GM10847 (cell line): ENCODE results near the gene CHMP2B.

ENCODE experiments used
- POLR2A ChIP-seq: IDR thresholded peaks from 2 replicates; pipeline ENCODE4 v1.6.1; 2011; ENCODE audit not compliant: insufficient read length; ENCODE audit errors: extremely low read depth

The CHMP2B gene

DNA sequence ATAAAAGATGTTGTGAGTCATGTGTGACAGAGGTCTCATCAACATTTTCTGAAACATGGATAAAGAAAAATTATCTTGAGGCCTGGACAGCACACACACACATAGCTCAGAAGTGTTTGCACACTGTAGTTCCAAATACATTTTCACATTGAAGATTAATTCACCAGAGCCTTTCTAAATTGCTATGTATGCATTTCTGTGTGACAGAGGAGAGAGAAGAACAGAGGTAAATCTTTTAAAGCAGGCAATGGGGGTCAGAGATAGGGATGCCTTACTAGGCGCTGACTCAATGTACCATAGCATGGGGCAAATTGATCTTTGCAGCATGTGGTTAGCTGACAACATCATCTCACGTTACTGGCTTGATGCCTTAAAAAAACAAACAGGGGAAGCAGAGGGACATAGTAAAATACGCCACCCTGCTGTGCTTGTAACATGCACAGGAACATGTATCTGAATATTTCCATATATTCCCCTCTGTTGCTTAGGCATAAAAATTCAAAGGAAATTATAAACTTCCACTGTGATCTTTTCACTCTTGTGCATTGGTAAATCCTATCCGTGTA is 41.6 kb downstream of the CHMP2B start:
- TF ChIP-seq POLR2A = no peak

DNA sequence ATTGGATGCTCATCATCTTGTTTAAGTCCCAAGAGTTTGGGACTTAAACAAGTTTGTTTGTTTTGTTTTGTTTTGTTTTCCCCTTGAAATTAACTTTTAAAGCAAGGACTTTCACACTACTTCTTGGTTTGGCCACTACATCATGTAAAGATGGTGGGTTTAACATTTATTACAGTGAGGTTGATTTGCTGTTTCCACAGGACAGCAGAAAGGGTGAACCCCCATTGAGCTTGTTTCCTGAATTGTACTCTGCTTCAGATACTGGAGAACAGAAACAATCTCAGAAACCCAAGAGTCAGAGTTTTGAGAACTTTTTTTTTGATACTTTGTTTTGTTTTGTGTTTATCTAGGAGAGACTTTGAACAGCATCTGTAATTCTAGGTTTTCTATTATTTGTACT is 42.6 kb downstream of the CHMP2B start:
- no peak for TF ChIP-seq POLR2A

DNA sequence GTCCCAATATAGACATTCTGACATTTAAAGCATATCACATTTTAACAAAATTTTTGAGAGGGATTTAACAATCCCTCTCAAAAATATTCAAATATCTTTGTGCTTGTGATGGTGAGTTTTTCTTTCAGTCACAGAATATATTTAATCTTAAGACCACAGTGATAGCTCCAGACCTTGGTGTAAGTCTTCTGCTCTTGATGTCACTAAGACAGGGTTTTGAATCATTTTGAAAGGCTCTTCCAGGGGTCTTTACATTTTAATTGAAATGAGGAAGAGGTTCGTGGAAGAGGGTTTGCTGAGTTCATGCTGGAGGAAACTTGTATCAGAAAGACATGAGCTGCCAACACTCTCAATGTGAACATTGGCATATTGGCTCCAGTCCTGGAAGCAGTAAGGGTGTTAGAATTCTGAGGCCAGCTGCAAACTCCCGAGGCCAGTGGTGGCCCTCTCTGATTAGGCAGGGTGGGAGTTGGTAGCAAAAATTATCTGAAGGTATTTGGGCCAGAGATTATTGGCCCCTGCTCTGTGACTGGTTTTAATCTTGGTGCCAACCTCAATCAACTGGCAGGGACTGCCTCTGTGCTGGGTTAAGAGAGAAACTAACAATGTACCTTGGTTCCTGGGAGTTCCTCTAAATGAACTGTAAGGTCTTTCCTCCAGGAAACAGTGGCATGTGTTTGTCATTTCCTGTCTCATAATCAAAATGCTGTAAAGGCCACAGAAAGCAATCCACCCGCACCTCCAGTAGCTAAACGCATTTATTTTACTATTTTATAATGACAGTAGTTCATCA is 44.0 kb downstream of the CHMP2B start:
- TF ChIP-seq POLR2A = no peak

DNA sequence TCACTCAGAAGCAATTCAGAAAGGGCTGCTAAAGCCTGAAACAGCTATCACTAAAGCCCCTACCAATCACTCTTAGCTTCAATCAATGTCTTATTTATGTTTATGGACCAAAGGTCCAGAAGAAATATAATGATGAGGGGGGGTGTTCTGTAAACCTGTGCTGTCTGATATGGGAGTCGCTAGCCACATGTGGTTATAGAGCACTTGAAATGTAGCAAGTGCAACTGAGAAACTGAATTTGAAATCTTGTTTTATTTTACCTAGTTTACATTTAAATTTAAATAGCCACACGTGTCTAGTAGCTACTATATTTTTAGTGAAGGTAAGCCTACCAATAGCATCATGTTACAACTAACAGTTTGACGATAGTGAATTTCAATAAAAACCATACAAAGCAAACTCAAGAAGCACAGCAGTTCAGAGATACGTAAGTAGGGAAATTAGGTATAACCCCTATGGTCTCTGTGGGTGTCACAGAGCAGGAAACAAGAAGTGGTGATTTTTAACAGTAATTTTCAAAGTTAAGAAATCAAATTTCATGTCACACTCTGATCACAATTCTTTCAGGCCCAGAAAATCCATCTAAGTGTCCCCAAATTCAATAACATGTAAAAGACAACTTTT is 45.7 kb downstream of the CHMP2B start:
- no peak for TF ChIP-seq POLR2A

DNA sequence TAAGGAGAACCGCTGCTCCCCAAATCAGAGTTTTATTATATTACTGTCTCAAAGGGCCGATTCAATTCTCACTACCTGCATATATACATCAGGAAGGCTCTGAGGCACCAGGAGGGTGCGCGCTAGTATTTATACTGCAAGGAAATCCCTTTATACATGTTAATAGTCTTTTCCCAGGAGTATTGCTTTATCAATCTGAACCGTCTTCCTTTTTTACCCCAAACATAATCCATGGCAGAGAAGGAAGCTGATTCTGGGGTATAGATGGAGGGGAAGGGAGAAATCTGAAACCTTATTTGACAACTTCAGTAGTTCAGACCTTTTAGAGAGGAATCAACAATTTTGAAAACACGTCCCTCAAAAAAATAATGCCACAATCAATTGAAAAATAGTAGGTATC is 49.4 kb downstream of the CHMP2B start, which contains the start of gene POU1F1:
TSS of gene POU1F1 (minus strand) at position 101 of the 400 bp plus-strand sequence. CDS start 122 bp downstream, outside the sequence.
- no peak for TF ChIP-seq POLR2A

DNA sequence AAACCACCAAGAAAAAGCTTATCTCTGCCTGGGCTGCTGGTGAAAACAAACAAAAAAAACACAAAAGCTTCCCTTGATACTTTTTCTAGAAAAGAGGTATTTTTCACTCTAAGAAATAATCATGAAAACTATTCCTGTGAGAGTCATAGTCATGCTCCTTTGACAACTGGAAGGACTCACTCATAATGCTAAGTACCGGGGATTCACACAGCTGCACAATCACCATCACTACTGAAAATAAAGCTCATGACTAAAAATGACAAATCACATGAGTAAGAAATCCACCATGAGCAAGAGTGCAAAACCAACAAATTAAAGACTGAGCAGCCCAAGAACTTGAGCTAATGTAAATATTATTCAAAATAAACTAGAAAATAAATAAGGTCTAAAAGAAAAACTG is 59.9 kb downstream of the CHMP2B start:
- TF ChIP-seq POLR2A = no peak

DNA sequence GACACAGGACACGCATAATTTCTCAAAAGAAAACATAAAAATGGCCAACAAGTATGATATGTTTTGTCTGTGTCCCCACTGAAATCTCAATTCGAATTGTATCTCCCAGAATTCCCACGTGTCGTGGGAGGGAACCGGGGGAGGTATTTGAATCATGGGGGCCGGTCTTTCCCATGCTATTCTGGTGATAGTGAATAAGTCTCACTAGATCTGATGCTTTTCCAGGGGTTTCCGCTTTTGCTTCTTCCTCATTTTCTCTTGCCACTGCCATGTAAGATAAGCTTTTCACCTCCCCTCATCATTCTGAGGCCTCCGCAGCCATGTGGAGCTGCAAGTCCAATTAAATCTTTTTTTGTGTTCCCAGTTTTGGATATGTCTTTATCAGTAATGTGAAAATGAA is 61.3 kb downstream of the CHMP2B start:
- TF ChIP-seq POLR2A = no peak

DNA sequence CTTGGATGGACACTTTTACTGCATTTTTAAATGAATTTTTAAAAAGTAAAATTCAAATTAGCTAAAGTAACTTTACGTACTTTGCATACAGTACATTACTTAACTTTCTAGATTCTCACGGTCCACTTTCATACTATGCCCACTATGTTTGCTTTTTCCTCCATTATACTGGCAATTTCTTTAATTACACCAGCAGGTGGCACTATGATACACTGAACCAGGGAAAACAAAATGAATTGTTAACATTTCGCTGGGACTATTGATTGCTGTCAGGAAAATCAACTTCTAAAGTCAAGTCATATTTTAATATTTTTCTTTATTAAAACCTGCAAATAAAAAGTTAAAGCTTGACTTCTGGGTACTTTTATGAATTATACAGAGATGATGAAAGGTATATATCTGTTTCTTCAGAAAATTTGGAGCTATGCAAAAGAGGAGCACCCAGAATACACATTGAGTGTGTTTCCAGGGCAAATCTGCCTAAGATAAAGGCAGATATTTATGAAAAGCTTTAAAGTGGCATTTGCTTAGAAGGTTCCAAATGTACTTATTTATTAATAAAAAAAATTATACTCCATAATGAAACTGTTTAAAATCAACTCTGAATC is 71.1 kb downstream of the CHMP2B start:
- TF ChIP-seq POLR2A = no peak
